ENCODE results near the gene KRT80.

Gene KRT80

DNA sequence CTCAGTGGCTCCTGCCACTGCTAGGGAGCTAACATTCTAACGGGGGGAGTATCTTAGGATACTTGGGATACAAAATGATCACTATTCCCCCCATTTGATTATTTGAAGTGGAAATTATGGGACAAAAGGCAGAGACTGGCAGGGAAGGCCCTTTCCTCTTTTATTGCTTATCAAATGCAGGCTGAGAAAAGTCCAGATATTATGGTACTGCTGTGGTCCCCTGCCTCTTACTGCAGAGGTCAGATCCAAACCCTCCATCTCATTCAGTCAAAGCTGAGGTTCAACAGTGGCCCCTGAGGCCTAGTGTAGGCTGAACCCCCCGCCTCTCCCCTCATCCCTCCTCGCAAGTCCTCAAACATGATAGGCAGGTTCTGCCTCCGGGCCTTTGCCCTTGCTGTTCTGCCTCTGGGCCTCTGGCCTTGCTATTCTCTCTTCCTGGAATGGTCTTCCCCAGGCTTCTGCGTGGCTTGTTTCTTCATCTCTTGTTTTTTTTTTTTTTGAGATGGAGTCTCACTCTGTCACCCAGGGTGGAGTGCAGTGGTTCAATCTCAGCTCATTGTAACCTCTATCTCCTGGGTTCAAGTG, 34.2 kb downstream of the KRT80 start:
- Histone ChIP-seq H3K4me1 (ENCODE audit: control insufficient read depth, insufficient read depth, low read length) (no peaks in the 10 kb centered on the region), H3K4me3 (ENCODE audit: low read depth, low read length) (no peak overlapping the region), H3K27ac (ENCODE audit: low read depth, low read length) (no peak overlapping the region), H3K9me3 (ENCODE audit: control insufficient read depth, insufficient read depth, low read length) (no peaks in the 10 kb centered on the region), H3K9ac (ENCODE audit: low read depth, low read length) (no peak overlapping the region), H3K27me3 (ENCODE audit: control insufficient read depth, insufficient read depth, low read length) (no peaks in the 10 kb centered on the region), H3K36me3 (ENCODE audit: control insufficient read depth, insufficient read depth, low read length) (no peaks in the 10 kb centered on the region)

- Histone ChIP-seq H3K4me1 (ENCODE audit: control insufficient read depth, insufficient read depth, low read length) (no peaks in the 10 kb centered on the region), H3K9me3 (ENCODE audit: control insufficient read depth, insufficient read depth, low read length) (no peaks in the 10 kb centered on the region), H3K27ac (ENCODE audit: low read depth, low read length) (no peak overlapping the region), H3K4me3 (ENCODE audit: low read depth, low read length) (no peak overlapping the region), H3K9ac (ENCODE audit: low read depth, low read length) (no peak overlapping the region), H3K27me3 (ENCODE audit: control insufficient read depth, insufficient read depth, low read length) (no peaks in the 10 kb centered on the region), H3K36me3 (ENCODE audit: control insufficient read depth, insufficient read depth, low read length) (no peaks in the 10 kb centered on the region)
These were observed 34.9 kb downstream of the KRT80 start for GRCh38 chr12:52156757-52157565.

DNA sequence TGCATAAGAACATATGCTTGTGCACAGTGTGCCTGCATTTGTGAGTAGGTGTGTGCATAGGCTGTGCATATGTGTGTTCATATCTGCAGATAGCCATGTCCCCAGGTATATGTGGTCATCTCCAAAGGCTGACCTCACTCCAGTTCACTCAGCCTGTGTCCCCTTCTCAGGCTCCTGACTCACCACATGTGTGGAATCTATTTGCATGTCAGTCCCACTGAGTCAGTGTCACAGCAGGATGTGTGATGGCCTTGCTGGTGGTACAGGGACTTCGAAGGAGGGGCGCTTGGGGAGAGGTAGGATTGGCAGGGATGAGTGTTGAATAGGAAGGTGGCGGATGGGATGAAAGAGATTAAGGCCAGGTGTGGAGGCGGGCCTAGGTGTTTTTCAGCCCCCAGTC, 35.5 kb downstream of the KRT80 start:
- no peaks in the 10 kb centered on the region for H3K36me3 ChIP-seq (ENCODE audit: control insufficient read depth, insufficient read depth, low read length)
- H3K9me3 ChIP-seq (ENCODE audit: control insufficient read depth, insufficient read depth, low read length) = no peaks in the 10 kb centered on the region
- H3K4me3 ChIP-seq (ENCODE audit: low read depth, low read length) = no peak overlapping the region
- H3K27ac ChIP-seq (ENCODE audit: low read depth, low read length) = no peak overlapping the region
- H3K4me1 ChIP-seq (ENCODE audit: control insufficient read depth, insufficient read depth, low read length) = no peaks in the 10 kb centered on the region
- H3K9ac ChIP-seq (ENCODE audit: low read depth, low read length) = no peak overlapping the region
- H3K27me3 ChIP-seq (ENCODE audit: control insufficient read depth, insufficient read depth, low read length) = no peaks in the 10 kb centered on the region

DNA sequence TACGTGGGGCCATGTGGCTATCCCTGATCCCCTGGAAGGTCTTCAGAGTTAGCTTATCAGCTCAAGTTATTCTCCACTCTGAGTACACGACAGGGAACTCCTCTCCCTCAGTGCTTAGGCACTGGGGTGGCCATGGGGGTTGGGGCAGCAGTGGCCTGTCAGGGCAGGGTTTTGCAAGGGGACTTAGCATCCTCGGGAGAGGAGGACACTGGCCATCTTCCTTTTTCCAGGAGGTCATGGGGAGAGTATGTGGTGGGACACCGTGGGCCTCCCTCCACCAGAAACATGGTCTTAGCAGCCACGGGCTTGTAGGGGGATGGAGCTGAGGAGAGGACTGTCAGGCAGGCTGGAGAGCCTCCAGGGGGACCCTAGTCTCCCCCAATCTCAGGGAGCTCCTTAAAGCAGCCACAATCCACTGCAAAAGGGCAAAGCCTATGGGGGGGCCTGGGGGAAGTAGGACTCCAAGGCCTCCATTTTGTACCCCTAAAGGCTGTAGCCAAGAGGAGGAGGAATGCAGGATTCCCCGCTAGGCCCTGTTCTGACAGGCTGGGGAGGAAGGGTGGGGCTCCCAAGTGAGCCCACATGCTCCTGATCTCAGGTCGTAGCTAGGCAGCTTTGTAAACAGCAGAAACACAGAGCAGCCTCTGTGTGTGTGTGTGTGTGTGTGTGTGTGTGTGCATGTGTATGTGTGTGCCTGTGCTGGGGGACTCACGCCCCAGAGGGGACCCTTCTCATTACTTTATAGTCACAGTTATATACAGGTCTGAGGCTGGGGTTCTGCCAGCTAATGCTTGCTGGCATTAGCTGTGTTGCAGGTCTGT, 36.6 kb downstream of the KRT80 start:
- H3K9me3 ChIP-seq (ENCODE audit: control insufficient read depth, insufficient read depth, low read length) = no peaks in the 10 kb centered on the region
- H3K27ac ChIP-seq (ENCODE audit: low read depth, low read length) = no peak overlapping the region
- no peak overlapping the region for H3K4me3 ChIP-seq (ENCODE audit: low read depth, low read length)
- H3K36me3 ChIP-seq (ENCODE audit: control insufficient read depth, insufficient read depth, low read length) = no peaks in the 10 kb centered on the region
- H3K27me3 ChIP-seq (ENCODE audit: control insufficient read depth, insufficient read depth, low read length) = no peaks in the 10 kb centered on the region
- H3K9ac ChIP-seq (ENCODE audit: low read depth, low read length) = no peak overlapping the region
- no peaks in the 10 kb centered on the region for H3K4me1 ChIP-seq (ENCODE audit: control insufficient read depth, insufficient read depth, low read length)

DNA sequence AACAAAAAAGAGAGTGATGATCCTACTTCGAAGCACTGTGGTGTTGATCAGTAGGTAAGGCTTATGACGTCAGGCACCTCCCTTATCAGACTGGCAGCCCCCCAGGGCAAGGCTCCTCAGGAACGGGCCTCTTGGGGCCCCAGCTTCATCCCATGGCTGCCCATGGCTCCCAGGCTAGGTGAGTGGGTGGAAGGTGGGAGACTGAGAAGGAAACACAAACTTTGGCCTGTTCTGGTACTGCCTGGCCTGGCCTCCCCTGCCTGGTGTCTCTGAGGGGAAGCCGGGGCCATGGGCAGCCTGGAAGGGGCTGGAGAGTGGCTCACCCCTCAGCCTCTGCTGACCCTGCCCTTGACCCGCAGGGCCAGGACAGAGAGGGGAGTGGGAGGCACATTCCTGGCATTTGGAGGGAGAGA, 38.9 kb downstream of the KRT80 start:
- Histone ChIP-seq H3K9ac (ENCODE audit: low read depth, low read length) (no peak overlapping the region), H3K9me3 (ENCODE audit: control insufficient read depth, insufficient read depth, low read length) (no peaks in the 10 kb centered on the region)

GRCh38 chr12:52151837-52152783, 39.7 kb downstream of the KRT80 start:
- Histone ChIP-seq H3K27ac (ENCODE audit: low read depth, low read length) (no peak overlapping the region), H3K9ac (ENCODE audit: low read depth, low read length) (peak overlapping the region; percentile 22; the same call in 1 of the 2 replicates), H3K9me3 (ENCODE audit: control insufficient read depth, insufficient read depth, low read length) (no peaks in the 10 kb centered on the region), H3K4me1 (ENCODE audit: control insufficient read depth, insufficient read depth, low read length) (peaks cover 8% of the 10 kb centered on the region; the same call in 1 of the 2 replicates), H3K36me3 (ENCODE audit: control insufficient read depth, insufficient read depth, low read length) (no peaks in the 10 kb centered on the region), H3K27me3 (ENCODE audit: control insufficient read depth, insufficient read depth, low read length) (no peaks in the 10 kb centered on the region), H3K4me3 (ENCODE audit: low read depth, low read length) (peak overlapping the region; percentile 51; the same call in 1 of the 2 replicates)

More for the DNA sequence above, 38.9 kb downstream of the KRT80 start:
- Histone ChIP-seq H3K36me3 (ENCODE audit: control insufficient read depth, insufficient read depth, low read length) (no peaks in the 10 kb centered on the region), H3K4me3 (ENCODE audit: low read depth, low read length) (no peak overlapping the region), H3K4me1 (ENCODE audit: control insufficient read depth, insufficient read depth, low read length) (peaks cover 8% of the 10 kb centered on the region; the same call in 1 of the 2 replicates), H3K27ac (ENCODE audit: low read depth, low read length) (no peak overlapping the region), H3K27me3 (ENCODE audit: control insufficient read depth, insufficient read depth, low read length) (no peaks in the 10 kb centered on the region)

- H3K27me3 ChIP-seq (ENCODE audit: control insufficient read depth, insufficient read depth, low read length) = no peaks in the 10 kb centered on the region
- H3K9me3 ChIP-seq (ENCODE audit: control insufficient read depth, insufficient read depth, low read length) = no peaks in the 10 kb centered on the region
- H3K9ac ChIP-seq (ENCODE audit: low read depth, low read length) = no peak overlapping the region
- H3K4me3 ChIP-seq (ENCODE audit: low read depth, low read length) = no peak overlapping the region
- H3K36me3 ChIP-seq (ENCODE audit: control insufficient read depth, insufficient read depth, low read length) = no peaks in the 10 kb centered on the region
- H3K4me1 ChIP-seq (ENCODE audit: control insufficient read depth, insufficient read depth, low read length) = peaks cover 8% of the 10 kb centered on the region; the same call in 1 of the 2 replicates
- no peak overlapping the region for H3K27ac ChIP-seq (ENCODE audit: low read depth, low read length)
These were observed 40.5 kb downstream of the KRT80 start for GRCh38 chr12:52151153-52151836.

- Histone ChIP-seq H3K27me3 (ENCODE audit: control insufficient read depth, insufficient read depth, low read length) (no peaks in the 10 kb centered on the region), H3K36me3 (ENCODE audit: control insufficient read depth, insufficient read depth, low read length) (no peaks in the 10 kb centered on the region), H3K4me3 (ENCODE audit: low read depth, low read length) (no peak overlapping the region), H3K27ac (ENCODE audit: low read depth, low read length) (no peak overlapping the region), H3K9me3 (ENCODE audit: control insufficient read depth, insufficient read depth, low read length) (no peaks in the 10 kb centered on the region), H3K9ac (ENCODE audit: low read depth, low read length) (no peak overlapping the region), H3K4me1 (ENCODE audit: control insufficient read depth, insufficient read depth, low read length) (peaks cover 13% of the 10 kb centered on the region; the same call in 1 of the 2 replicates)
These were observed 42.1 kb downstream of the KRT80 start for GRCh38 chr12:52149651-52150241.

GRCh38 chr12:52149182-52149641, 42.6 kb downstream of the KRT80 start:
- Histone ChIP-seq H3K27ac (ENCODE audit: low read depth, low read length) (peak overlapping the region; percentile 12), H3K9ac (ENCODE audit: low read depth, low read length) (peak overlapping the region; percentile 23; the same call in 1 of the 2 replicates), H3K27me3 (ENCODE audit: control insufficient read depth, insufficient read depth, low read length) (no peaks in the 10 kb centered on the region), H3K36me3 (ENCODE audit: control insufficient read depth, insufficient read depth, low read length) (no peaks in the 10 kb centered on the region), H3K4me3 (ENCODE audit: low read depth, low read length) (no peak overlapping the region), H3K9me3 (ENCODE audit: control insufficient read depth, insufficient read depth, low read length) (no peaks in the 10 kb centered on the region), H3K4me1 (ENCODE audit: control insufficient read depth, insufficient read depth, low read length) (peaks cover 13% of the 10 kb centered on the region; the same call in 1 of the 2 replicates)

Measured in HUES48 (cell line).